SK-N-SH (cell line): ENCODE measurements around the gene LRRC40. TPM values are rescaled to one million over a fixed set of nuclear protein-coding genes. Genes with fewer than 3 reads are reported as not detected.

Source experiments
- CTCF ChIA-PET: fragments of 300-600, 350-600 bp; formaldehyde crosslinking; extraction: SDS; loops from one replicate; lab custom pipeline; 2021; lab: Yijun Ruan, JAX
- POLR2A ChIA-PET: fragments of 350-600 bp; sonication (Branson Sonifier 250); formaldehyde crosslinking; extraction: SDS; loops from one replicate; lab custom pipeline; 2020; ENCODE audit warnings: antibody characterized with exemption, inconsistent platforms; lab: Yijun Ruan, JAX
- DNase-seq: peaks from one replicate; pipeline ENCODE4 v3.0.0; 2012
- H2AFZ ChIP-seq: fragments of 200-600 bp; sonication (generic); 2 replicates; pipeline ENCODE4 v1.8.1; 2016; ENCODE audit warnings: antibody characterized with exemption, mild to moderate bottlenecking, low read depth
- H3F3A ChIP-seq: fragments of 200-600 bp; sonication (generic); replicated peaks from 2 replicates; pipeline ENCODE3; 2016; ENCODE audit warnings: antibody characterized with exemption, mild to moderate bottlenecking; ENCODE audit not compliant: insufficient read depth
- H3K27ac ChIP-seq, 2 experiments: fragments of 200-500 bp in 1 of 2; fragments of 200-600 bp in 1 of 2; sonication (Bioruptor generic) in 1 of 2; sonication (generic), shearing (Covaris generic) in 1 of 2; 2 replicates each; pipeline versions ENCODE4 v1.5.1 to v1.6.1; 2014 to 2016; ENCODE audit warnings: low read depth in 2 of 2, inconsistent platforms in 1 of 2, low read length in 1 of 2, mild to moderate bottlenecking in 1 of 2, mixed read lengths in 1 of 2
- H3K27me3 ChIP-seq: fragments of 200-600 bp; sonication (generic), shearing (Covaris generic); 2 replicates; pipeline ENCODE4 v1.6.1; 2016; ENCODE audit warnings: mixed run types; ENCODE audit not compliant: insufficient read depth
- H3K36me3 ChIP-seq, 2 experiments: fragments of 200-500 bp in 1 of 2; fragments of 200-600 bp in 1 of 2; sonication (Bioruptor generic) in 1 of 2; sonication (generic) in 1 of 2; replicated peaks in 1 of 2; 2 replicates each; pipeline versions ENCODE3 to v1.5.1; 2014 to 2016; ENCODE audit warnings: low read length in 1 of 2, mild to moderate bottlenecking in 1 of 2; ENCODE audit not compliant: insufficient read depth in 2 of 2, control insufficient read depth in 1 of 2
- H3K4me1 ChIP-seq, 2 experiments: fragments of 200-500 bp in 1 of 2; fragments of 200-600 bp in 1 of 2; sonication (Bioruptor generic) in 1 of 2; sonication (generic), shearing (Covaris generic) in 1 of 2; 2 replicates each; pipeline versions ENCODE4 v1.5.1 to v1.6.1; 2014 to 2016; ENCODE audit warnings: low read depth in 1 of 2, low read length in 1 of 2, mixed run types in 1 of 2; ENCODE audit not compliant: insufficient read depth in 2 of 2, control insufficient read depth in 1 of 2
- H3K4me2 ChIP-seq: fragments of 200-600 bp; sonication (generic), shearing (Covaris generic); 2 replicates; pipeline ENCODE4 v1.6.1; 2017; ENCODE audit warnings: mixed run types
- H3K4me3 ChIP-seq, 2 experiments: fragments of 200-500 bp in 1 of 2; fragments of 200-600 bp in 1 of 2; sonication (Bioruptor generic) in 1 of 2; sonication (generic), shearing (Covaris generic) in 1 of 2; 2 replicates each; pipeline versions ENCODE4 v1.5.1 to v1.8.1; 2014 to 2016; ENCODE audit warnings: low read depth in 2 of 2, inconsistent platforms in 1 of 2, low read length in 1 of 2, mild to moderate bottlenecking in 1 of 2, mixed read lengths in 1 of 2, moderate library complexity in 1 of 2
- H3K79me2 ChIP-seq: fragments of 200-600 bp; sonication (generic); 2 replicates; pipeline ENCODE4 v1.8.1; 2017; ENCODE audit warnings: mild to moderate bottlenecking; ENCODE audit not compliant: insufficient read depth
- H3K9ac ChIP-seq: fragments of 200-600 bp; sonication (generic); 2 replicates; pipeline ENCODE4 v1.6.1; 2017; ENCODE audit warnings: mixed run types
- H3K9me2 ChIP-seq: fragments of 200-600 bp; sonication (generic); 2 replicates; pipeline ENCODE4 v1.6.1; 2017; ENCODE audit warnings: mixed run types
- H3K9me3 ChIP-seq: fragments of 200-600 bp; sonication (generic); 2 replicates; pipeline ENCODE4 v1.6.1; 2017; ENCODE audit warnings: mixed run types, mild to moderate bottlenecking, moderate library complexity
- H4K20me1 ChIP-seq: fragments of 200-600 bp; sonication (generic); 2 replicates; pipeline ENCODE4 v1.6.1; 2017; ENCODE audit warnings: mild to moderate bottlenecking, mixed run types; ENCODE audit not compliant: insufficient read depth
- CHD2 ChIP-seq: fragments of 150-350 bp; IDR thresholded peaks from 2 replicates; pipeline ENCODE4 v1.6.1; 2018; ENCODE audit warnings: low read length; ENCODE audit not compliant: partially characterized antibody
- CTCF ChIP-seq: fragments of 200-600 bp; sonication (generic); IDR thresholded peaks from 2 replicates; pipeline ENCODE4 v1.6.1; 2017; ENCODE audit warnings: antibody characterized with exemption, mild to moderate bottlenecking, moderate library complexity
- FOXJ3 ChIP-seq: sonication (generic); formaldehyde crosslinking; IDR thresholded peaks from 2 replicates; pipeline ENCODE4 v1.5.1; 2020; ENCODE audit warnings: mild to moderate bottlenecking, missing genetic modification reagents
- GABPA ChIP-seq: IDR thresholded peaks from 2 replicates; pipeline ENCODE4 v1.4.0; 2012; ENCODE audit warnings: low read depth, mild to moderate bottlenecking
- IRF3 ChIP-seq: fragments of 150-350 bp; IDR thresholded peaks from 2 replicates; pipeline ENCODE4 v1.6.1; 2016; ENCODE audit warnings: mild to moderate bottlenecking, low read depth, low read length
- JUND ChIP-seq: IDR thresholded peaks from 2 replicates; pipeline ENCODE4 v1.4.0; 2012
- MEF2A ChIP-seq: IDR thresholded peaks from 2 replicates; pipeline ENCODE4 v1.4.0; 2012; ENCODE audit warnings: low read depth, borderline replicate concordance
- NRF1 ChIP-seq: IDR thresholded peaks from 2 replicates; pipeline ENCODE4 v1.6.1; 2012; ENCODE audit warnings: low read depth, mild to moderate bottlenecking, low read length
- PBX3 ChIP-seq: IDR thresholded peaks from 2 replicates; pipeline ENCODE4; 2012
- RAD21 ChIP-seq: IDR thresholded peaks from 2 replicates; pipeline ENCODE4 v1.6.1; 2012; ENCODE audit warnings: mild to moderate bottlenecking, low read length
- RCOR1 ChIP-seq: fragments of 150-350 bp; IDR thresholded peaks from 2 replicates; pipeline ENCODE4 v1.6.1; 2017; ENCODE audit warnings: antibody characterized with exemption, low read length
- REST ChIP-seq: IDR thresholded peaks from 2 replicates; pipeline ENCODE4 v1.6.1; 2012; ENCODE audit warnings: mild to moderate bottlenecking, low read depth, low read length, moderate library complexity
- SIN3A ChIP-seq: IDR thresholded peaks from 2 replicates; pipeline ENCODE4 v1.6.1; 2012; ENCODE audit warnings: low read depth, mild to moderate bottlenecking, low read length, moderate library complexity, borderline replicate concordance
- SMC3 ChIP-seq: IDR thresholded peaks from 2 replicates; pipeline ENCODE4 v1.6.1; 2012; ENCODE audit warnings: low read depth, low read length, improper control_type of control experiment
- TEAD4 ChIP-seq: IDR thresholded peaks from 2 replicates; pipeline ENCODE4 v1.4.0; 2012; ENCODE audit warnings: mild to moderate bottlenecking, borderline replicate concordance; ENCODE audit not compliant: insufficient read depth
- USF1 ChIP-seq: IDR thresholded peaks from 2 replicates; pipeline ENCODE4 v1.4.0; 2012; ENCODE audit warnings: low read depth, borderline replicate concordance
- ZBTB33 ChIP-seq: IDR thresholded peaks from 2 replicates; pipeline ENCODE4 v1.4.0; 2012; ENCODE audit warnings: low read depth, borderline replicate concordance
- WGBS: methylation state at CpG from one replicate; pipeline ENCODE4 v1.1.6; 2017; ENCODE audit warnings: low lambda C conversion rate; 5-methylcytosine and 5-hydroxymethylcytosine counted together
- polyA plus RNA-seq, 3 experiments: library from polyadenylated mRNA; depleted of rRNA; stranded (reverse); fragments of >200 nt; gene quantifications; 2 replicates each; pipeline ENCODE4 v1.2.3, GENCODE V29; 2012

LRRC40 gene
- polyA plus RNA-seq, 1 of the 3 experiments (the other 2 are of a cell fraction) = 5.6 TPM

- H3F3A ChIP-seq = peaks cover 23% of the 10 kb centered on the region
- no peak overlapping the region for H3K4me3 ChIP-seq
- H3K27ac ChIP-seq = no peak overlapping the region; a peak in 1 of 4 replicates
- H3K4me1 ChIP-seq = peaks cover 5 to 21% of the 10 kb centered on the region in 2 experiments; a peak in 3 of 4 replicates
- no peak overlapping the region for H3K4me2 ChIP-seq
- peak; percentile 23; the same call in 1 of the 2 replicates for TF ChIP-seq SMC3
- TF ChIP-seq FOXJ3 (CRISPR knock-in tag) = no peak
- TF ChIP-seq SIN3A = no peak
- TF ChIP-seq ZBTB33 = no peak
- TF ChIP-seq TEAD4 = no peak
- peak; percentile 48 for TF ChIP-seq CTCF
- TF ChIP-seq CHD2 = no peak
- no peak for TF ChIP-seq JUND
- TF ChIP-seq IRF3 = no peak
- TF ChIP-seq RAD21 = peak; percentile 33
- TF ChIP-seq PBX3 = no peak
- TF ChIP-seq RCOR1 = no peak
- no peak for TF ChIP-seq GABPA
- no peak for TF ChIP-seq REST
- TF ChIP-seq USF1 = no peak
- TF ChIP-seq MEF2A = no peak
- no peak for TF ChIP-seq NRF1
- 59% methylated on average over 2 of the region's 2 CpGs for WGBS
- H4K20me1 ChIP-seq = no peaks in the 10 kb centered on the region
- no peak overlapping the region for H3K9ac ChIP-seq
- no peaks in the 10 kb centered on the region for H3K27me3 ChIP-seq
- H3K36me3 ChIP-seq = peaks cover 7 to 19% of the 10 kb centered on the region in 2 experiments
- no peak overlapping the region for H2AFZ ChIP-seq
- DNase-seq = no peak
- POLR2A ChIA-PET = interaction anchor here (1.4 kb wide), 1 partner anchor 80 kb away, joined by 5 read pairs; the partner anchor contains the start of gene SRSF11
- H3K9me3 ChIP-seq = no peaks in the 10 kb centered on the region
- H3K79me2 ChIP-seq = no peaks in the 10 kb centered on the region
- CTCF ChIA-PET = interaction anchor here (0.6 to 3.6 kb wide), 2 partner anchors 10 to 132 kb away, joined by 3 to 29 read pairs; no protein-coding TSS in a partner anchor
- H3K9me2 ChIP-seq = no peaks in the 10 kb centered on the region
These were observed 63.3 kb downstream of the LRRC40 start for GRCh38 chr1:70142075-70142474.
